Measurements from ENCODE around the gene NSMCE1.

NSMCE1 gene

GRCh38 chr16:27232901-27233625 is 35.5 kb downstream of the NSMCE1 start:
- no peak for DNase-seq (ENCODE audit: low read depth in 2 of 2, low spot score in 1 of 2)

- no peak for DNase-seq (ENCODE audit: low read depth in 2 of 2, low spot score in 1 of 2)
Measured at GRCh38 chr16:27232061-27232900, 36.3 kb downstream of the NSMCE1 start.

GRCh38 chr16:27231692-27232060 is 36.9 kb downstream of the NSMCE1 start:
- no peak for DNase-seq (ENCODE audit: low read depth in 2 of 2, low spot score in 1 of 2)

- DNase-seq (ENCODE audit: low read depth in 2 of 2, low spot score in 1 of 2): peak; percentile 33 to 40
Measured at GRCh38 chr16:27230562-27231001, 38.0 kb downstream of the NSMCE1 start.

GRCh38 chr16:27229891-27230470 is 38.6 kb downstream of the NSMCE1 start:
- DNase-seq (ENCODE audit: low read depth in 2 of 2, low spot score in 1 of 2): no peak

- DNase-seq (ENCODE audit: low read depth in 2 of 2, low spot score in 1 of 2): no peak
Measured at GRCh38 chr16:27228621-27229501, 39.7 kb downstream of the NSMCE1 start.

- no peak for DNase-seq (ENCODE audit: low read depth in 2 of 2, low spot score in 1 of 2)
Measured at GRCh38 chr16:27228045-27228444, 40.5 kb downstream of the NSMCE1 start.

- DNase-seq (ENCODE audit: low read depth in 2 of 2, low spot score in 1 of 2): no peak
Measured at GRCh38 chr16:27226976-27227705, 41.4 kb downstream of the NSMCE1 start.

GRCh38 chr16:27226476-27226875 is 42.1 kb downstream of the NSMCE1 start:
- no peak for DNase-seq (ENCODE audit: low read depth in 2 of 2, low spot score in 1 of 2)

- no peak for DNase-seq (ENCODE audit: low read depth in 2 of 2, low spot score in 1 of 2)
Measured at GRCh38 chr16:27225536-27226360, 42.8 kb downstream of the NSMCE1 start.

GRCh38 chr16:27224741-27225300 is 43.8 kb downstream of the NSMCE1 start:
- DNase-seq (ENCODE audit: low read depth in 2 of 2, low spot score in 1 of 2): no peak

- no peak for DNase-seq (ENCODE audit: low read depth in 2 of 2, low spot score in 1 of 2)
Measured at GRCh38 chr16:27224271-27224737, 44.3 kb downstream of the NSMCE1 start.

GRCh38 chr16:27223701-27224100 is 44.9 kb downstream of the NSMCE1 start:
- DNase-seq (ENCODE audit: low read depth in 2 of 2, low spot score in 1 of 2): no peak

GRCh38 chr16:27223226-27223610 is 45.4 kb downstream of the NSMCE1 start:
- no peak for DNase-seq (ENCODE audit: low read depth in 2 of 2, low spot score in 1 of 2)

- DNase-seq (ENCODE audit: low read depth in 2 of 2, low spot score in 1 of 2): no peak
Measured at GRCh38 chr16:27222249-27223225, 46.0 kb downstream of the NSMCE1 start.

GRCh38 chr16:27221576-27222248 is 46.9 kb downstream of the NSMCE1 start:
- DNase-seq (ENCODE audit: low read depth in 2 of 2, low spot score in 1 of 2): no peak

- DNase-seq (ENCODE audit: low read depth in 2 of 2, low spot score in 1 of 2): no peak
Measured at GRCh38 chr16:27220991-27221390, 47.6 kb downstream of the NSMCE1 start.
